NK-92 treated with Interleukin-12 subunit alpha and Interleukin-12 subunit beta, amount 100 ng/mL, for 24 hours (cell line): ENCODE measurements around the gene LRRC23.
"Not testable (repeated sequence)": the region's sequence is repeated elsewhere in the genome, so short reads cannot be mapped to it uniquely, and the experiment has no call there.

Source experiments
- DNase-seq: peaks from one replicate; lab custom pipeline; 2025; lab: John Stamatoyannopoulos, UW

LRRC23 gene, protein sequence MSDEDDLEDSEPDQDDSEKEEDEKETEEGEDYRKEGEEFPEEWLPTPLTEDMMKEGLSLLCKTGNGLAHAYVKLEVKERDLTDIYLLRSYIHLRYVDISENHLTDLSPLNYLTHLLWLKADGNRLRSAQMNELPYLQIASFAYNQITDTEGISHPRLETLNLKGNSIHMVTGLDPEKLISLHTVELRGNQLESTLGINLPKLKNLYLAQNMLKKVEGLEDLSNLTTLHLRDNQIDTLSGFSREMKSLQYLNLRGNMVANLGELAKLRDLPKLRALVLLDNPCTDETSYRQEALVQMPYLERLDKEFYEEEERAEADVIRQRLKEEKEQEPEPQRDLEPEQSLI

DNA sequence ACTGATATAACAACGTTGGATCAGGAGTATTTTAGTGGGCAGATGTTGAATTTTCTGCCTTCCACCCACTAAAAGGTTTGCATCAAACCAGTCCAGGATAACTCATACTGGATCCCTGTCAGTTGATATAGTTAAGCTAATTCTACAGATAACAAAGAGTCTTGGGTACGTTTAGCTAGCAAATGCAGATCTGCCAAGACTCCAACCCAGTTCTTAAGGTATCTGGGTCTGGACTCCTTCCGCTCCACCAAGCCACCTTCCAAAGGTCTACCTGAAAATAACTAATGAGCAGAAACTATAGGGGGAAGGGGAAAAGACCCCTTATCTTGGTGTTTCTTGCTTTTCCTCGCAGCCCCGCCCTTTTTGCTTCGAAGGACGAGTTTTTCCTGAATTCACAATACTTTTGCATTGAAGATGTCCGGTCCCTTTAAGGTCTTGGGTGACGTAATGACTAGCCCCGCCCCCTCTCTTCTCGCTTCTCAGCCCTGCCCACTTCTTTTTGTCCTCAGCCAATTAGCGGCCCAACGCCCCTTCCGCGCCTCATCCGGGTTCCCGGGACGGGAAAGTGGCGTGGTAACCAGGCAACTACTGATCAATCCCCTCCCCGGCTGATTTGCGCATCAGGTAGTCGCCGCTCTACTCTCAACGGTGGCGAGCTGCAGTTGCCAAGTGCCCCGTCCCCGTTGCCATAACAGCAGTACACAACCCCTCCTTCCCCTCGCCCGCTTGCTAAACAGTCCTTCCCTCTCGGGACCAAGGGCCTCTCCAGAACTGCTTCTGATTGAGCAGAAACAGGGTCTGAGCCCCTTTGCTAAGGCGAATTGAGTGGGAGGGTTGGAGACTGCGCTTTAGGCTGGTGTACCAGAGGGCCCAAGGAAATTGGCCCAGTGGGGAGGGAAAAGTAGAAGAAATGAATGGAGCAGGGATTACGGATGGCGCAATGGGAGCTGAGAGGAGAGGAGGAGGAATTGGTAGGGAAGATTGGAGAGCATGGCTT is at the start of gene LRRC23:
Gene LRRC23 (plus strand): TSS at position 543 of the 997 bp plus-strand sequence. CDS start 812 bp downstream, outside the sequence.
- DNase-seq: peak; percentile 80

DNA sequence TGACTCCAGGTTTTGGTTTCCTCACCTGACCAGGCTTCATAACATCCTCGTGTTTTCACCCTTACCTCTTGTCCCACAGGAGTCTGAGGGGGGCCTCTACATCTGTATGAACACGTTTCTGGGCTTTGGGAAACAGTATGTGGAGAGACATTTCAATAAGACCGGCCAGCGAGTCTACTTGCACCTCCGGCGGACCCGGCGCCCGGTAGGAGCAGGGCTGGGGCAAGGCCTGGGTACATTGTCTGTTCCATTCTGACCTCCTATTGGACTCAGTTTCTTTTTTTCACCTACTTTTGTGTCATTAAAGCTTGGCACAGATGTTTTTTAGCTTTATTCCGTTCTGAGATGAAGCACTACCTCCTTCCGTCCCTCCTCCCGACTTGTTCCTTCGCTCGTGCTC is 49.3 kb upstream of the LRRC23 start:
- no peak for DNase-seq

DNA sequence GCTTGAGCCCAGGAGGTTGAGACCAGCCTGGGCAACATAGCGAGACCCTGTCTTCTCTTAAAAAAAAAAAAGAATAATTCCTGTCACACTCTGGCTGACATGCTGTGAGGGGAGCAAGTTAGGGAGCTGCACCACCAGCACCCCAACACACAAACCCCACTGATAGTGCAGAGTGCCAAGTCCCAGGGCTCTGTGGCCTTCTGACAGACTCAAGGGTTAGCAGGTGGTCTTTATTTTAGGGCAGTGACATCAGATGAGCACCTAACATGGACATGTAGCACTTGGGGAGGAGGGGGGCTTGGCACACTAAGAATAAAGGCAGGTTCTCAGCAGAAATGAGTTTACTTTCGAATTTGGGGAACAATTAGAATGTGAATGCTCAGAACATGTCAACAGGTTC is 45.8 kb upstream of the LRRC23 start:
- DNase-seq: no peak

DNA sequence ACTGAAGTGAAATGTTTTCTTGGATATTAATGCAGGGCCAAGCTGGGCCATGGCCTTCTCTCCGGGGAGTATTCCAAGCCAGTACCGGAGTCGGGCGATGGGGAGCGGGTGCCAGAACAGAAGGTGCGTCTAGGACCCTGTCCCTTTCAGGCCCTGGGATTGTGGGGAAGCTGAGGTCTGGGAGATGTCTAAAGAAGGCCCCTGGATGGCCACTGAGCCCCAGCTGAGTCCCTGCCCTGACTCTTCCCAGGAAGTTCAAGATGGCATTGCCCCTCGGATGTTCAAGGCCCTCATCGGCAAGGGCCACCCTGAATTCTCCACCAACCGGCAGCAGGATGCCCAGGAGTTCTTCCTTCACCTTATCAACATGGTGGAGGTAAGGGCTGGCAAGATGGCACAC is 44.5 kb upstream of the LRRC23 start:
- no peak for DNase-seq

DNA sequence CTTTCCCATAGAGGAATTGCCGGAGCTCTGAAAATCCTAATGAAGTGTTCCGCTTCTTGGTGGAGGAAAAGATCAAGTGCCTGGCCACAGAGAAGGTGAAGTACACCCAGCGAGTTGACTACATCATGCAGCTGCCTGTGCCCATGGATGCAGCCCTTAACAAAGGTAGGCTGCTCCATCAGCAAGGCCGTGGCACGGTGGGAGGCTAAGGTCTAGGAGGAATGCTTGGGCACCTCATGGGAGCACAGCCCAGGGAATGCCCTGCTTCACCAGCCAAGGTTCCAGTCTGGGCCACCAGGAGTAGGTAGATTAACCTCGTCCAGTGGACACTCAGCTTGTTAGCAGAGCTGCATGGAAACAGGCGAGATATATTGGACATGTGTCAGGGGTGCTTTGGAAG is 43.7 kb upstream of the LRRC23 start:
- DNase-seq: no peak

DNA sequence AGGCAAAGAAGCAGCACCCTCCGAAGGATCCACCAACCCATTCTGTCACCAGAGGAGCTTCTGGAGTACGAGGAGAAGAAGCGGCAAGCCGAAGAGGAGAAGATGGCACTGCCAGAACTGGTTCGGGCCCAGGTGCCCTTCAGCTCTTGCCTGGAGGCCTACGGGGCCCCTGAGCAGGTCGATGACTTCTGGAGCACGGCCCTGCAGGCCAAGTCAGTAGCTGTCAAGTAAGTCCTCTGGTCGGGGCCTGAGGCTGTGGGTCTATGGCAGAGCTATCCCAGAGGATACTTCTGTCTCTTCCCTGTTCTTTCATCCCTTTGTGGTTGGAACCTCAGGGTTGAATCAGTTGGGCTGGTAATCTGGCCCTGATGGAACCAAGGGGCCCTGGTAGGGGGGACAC is 43.2 kb upstream of the LRRC23 start:
- DNase-seq: no peak

DNA sequence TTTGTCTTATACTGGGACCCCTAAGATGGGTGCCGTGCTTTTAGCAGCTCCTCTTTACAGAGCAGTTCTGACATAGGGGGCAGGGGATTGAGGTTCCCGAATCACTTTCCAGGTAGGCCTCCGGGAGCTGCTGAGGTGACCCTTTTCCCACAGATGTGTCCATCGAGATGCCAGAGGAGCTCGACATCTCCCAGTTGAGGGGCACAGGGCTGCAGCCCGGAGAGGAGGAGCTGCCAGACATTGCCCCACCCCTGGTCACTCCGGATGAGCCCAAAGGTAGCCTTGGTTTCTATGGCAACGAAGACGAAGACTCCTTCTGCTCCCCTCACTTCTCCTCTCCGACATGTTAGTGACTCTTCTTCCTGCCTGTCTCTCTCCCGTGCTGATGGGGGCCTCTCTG is 41.6 kb upstream of the LRRC23 start:
- no peak for DNase-seq

DNA sequence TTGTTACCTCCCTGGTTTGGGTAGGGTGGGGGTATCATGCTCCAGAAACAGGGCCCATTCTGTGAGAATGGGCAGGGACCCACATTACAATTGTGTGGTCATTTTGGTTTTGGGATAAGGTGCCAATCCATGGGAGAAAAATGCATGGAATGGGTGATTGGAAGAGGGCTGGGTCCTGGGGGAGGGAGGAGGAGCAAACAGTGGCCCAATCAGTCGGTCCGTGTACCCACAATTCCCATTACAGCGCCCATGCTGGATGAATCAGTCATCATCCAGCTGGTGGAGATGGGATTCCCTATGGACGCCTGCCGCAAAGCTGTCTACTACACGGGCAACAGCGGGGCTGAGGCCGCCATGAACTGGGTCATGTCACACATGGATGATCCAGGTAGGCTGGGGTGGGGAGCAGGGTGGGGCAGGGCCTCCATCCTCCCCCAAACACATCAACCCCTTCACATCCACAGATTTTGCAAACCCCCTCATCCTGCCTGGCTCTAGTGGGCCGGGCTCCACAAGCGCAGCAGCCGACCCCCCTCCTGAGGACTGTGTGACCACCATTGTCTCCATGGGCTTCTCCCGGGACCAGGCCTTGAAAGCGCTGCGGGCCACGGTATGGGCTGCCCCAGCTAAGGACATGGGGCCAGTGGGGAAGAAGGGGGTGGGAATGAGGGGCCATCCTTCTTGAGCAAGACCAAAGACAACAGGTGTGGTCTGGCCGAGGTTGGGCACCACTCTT is 40.9 kb upstream of the LRRC23 start:
- no peak for DNase-seq

DNA sequence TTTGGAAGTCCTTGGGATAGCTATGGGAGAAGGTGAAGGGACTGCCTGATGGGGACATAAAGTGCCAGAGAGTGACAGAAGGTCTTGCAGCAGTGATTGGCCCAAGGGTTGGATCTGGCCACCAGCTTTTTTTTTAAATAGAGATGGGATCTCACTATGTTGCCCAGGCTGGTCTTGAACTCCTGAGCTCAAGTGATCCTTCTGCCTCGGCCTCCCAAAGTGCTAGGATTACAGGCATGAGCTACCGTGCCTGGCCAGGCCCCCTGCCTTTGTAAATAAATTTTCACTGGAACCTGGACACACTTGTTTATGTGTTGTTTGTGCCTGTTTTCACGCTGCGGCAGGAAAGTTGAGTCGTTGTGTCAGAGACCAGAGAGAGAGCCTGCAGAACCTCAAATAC is 39.3 kb upstream of the LRRC23 start:
- not testable (repeated sequence) for DNase-seq

DNA sequence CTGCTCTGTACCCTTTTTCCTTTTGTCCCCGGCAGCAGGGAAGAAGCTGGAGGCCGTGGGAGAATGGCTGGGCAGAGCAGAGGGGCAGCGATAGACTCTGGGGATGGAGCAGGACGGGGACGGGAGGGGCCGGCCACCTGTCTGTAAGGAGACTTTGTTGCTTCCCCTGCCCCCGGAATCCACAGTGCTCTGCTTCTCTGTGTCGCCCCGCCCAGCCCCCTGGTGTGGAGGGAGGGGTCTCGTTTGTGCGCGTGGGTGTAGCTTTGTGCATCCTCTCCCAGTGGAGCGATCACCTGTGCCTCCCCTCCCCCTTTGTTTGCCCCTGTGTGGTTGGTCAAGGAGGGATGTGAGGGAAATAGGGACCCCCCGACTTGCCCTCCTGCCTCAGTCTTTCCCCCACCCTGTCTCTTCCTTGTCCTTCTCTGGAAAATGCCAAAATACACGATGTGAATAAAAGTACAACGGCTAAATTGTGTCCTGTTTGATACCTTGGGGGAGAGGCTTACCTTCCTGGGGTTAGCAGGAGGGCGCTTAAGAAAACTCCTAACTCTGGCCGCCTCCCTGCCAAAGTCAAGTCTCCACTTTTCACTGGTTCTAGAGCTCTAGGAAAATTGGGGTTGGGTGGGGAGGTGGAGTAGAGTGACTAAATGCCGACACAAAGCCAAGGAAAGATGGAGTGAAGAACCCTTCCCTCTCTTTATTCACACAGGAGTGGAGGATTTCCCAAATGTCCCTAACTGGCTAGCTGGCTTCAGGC is 38.3 kb upstream of the LRRC23 start:
- DNase-seq: no peak

DNA sequence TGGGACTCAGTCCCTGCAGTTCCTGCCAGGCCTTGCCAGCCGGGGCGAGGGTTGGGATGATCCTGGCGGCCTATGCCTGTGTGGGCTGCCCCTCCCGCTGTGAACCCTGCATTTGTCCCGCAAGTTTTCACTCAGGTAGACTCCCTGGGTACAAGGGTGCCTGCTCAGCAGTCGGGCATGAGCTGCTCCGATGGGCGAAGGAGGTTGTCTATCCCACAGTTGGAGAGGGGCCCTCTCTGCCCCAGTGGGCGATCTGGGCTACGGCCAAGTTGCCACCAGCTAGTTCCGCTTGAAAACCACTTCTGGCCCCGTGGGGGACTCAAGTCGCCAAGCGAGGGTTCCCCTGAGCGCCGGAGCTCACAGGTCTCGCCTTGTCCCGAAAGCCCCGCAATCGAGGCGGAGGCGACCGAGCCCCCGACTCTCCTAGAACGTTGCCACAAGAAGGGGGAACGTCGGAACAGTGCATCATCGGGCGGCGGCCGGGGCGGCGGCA is 37.7 kb upstream of the LRRC23 start:
- no peak for DNase-seq

DNA sequence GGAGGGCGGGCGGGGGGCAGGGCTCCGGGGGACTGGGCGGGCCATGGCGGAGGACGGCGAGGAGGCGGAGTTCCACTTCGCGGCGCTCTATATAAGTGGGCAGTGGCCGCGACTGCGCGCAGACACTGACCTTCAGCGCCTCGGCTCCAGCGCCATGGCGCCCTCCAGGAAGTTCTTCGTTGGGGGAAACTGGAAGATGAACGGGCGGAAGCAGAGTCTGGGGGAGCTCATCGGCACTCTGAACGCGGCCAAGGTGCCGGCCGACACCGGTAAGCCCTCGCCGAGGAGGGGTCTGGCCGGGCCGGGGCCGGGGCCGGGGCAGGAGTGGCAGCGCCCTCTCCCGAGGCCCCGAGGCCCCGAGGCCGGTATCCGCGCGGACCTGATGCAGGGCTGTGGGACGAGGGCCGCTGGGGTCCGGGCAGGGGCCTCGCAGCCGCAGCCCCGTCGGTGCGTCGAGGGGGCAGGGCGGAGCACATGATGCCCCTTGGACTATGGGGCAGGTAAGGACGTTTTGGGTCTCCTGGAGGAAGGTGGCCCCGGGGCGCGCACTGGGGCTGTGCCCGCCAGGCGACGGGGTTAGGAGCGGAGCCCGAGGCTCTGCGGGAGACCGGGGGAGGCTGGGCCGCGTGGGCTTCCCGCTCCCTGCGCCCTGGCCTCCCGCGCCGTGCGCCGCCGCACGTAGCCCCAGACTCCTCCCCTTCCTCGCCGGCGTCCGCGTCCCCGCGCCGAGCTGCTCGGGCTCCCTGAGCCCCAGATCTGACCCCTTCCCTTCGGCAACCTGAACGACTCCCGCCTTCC is 37.0 kb upstream of the LRRC23 start, which contains the start of gene TPI1:
Gene TPI1 (plus strand): TSS at position 119 of the 798 bp plus-strand sequence. CDS start 36 bp downstream, at position 155.
- peak; percentile 61 for DNase-seq

DNA sequence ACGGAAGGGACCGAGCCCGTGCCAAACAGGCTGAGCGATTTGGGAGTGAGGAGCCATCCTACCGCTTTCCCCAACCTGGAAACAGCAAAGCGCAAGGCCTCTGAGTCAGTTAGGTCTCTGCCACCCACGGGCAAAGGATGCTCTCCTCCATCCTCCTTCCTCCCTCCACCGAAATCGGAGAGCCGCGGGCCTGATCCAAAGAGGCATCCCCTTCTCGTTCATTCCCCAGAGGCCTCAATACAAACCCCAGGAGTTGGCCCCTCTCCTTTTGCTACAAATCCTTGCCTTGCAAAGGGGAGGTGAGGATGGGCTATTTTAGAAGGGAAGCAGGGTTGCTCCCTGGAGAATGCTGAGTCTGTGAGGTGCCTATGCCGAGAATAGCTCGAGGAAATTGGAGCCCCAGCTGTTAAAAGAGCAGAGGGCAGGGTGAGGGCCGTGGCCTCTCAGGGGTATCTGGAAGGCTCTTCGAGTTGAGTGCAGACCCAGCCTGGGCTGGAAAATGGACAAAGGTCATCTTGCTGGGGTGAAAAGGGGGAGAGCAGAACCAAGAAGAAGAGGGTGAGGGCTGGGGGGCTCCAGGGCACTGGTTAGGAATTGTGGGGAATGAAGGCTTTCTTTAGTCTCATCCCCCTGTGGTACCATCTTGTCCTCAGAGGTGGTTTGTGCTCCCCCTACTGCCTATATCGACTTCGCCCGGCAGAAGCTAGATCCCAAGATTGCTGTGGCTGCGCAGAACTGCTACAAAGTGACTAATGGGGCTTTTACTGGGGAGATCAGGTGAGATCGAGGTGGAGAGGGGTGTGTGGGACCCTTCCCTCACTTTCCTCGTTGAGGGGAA is 36.2 kb upstream of the LRRC23 start:
- no peak for DNase-seq

DNA sequence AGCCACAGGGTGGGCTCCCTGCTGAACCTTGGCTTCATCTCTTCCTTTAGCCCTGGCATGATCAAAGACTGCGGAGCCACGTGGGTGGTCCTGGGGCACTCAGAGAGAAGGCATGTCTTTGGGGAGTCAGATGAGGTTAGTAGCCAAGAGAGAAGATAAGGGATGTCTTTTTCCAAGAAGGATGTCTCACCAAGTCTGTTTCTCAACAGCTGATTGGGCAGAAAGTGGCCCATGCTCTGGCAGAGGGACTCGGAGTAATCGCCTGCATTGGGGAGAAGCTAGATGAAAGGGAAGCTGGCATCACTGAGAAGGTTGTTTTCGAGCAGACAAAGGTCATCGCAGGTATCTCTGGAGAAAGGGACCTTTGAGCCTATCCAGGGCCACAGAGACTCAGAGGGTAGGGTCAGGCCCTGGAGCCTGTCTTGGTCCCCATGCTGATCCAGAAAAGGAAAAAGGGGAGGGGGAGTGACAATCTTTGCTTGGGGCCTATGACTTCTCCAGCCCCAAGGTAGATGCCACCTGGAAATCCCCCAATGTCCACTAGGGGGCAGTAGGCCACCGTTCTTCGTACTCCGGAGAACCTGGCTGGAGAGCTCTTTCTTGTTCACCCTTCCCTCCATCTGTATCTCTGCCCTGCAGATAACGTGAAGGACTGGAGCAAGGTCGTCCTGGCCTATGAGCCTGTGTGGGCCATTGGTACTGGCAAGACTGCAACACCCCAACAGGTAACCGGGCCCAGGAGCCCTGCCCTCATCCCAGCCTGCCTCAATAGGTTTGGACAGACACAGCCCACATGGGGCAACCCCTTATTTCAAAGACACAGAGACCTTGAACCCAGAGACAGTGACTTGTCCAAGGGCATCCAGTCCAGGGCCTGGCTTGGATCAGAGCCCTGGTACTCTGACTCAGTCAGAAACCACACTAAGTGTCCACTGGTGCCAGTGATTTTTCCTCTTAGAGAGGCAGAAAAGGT is 35.3 kb upstream of the LRRC23 start:
- no peak for DNase-seq

DNA sequence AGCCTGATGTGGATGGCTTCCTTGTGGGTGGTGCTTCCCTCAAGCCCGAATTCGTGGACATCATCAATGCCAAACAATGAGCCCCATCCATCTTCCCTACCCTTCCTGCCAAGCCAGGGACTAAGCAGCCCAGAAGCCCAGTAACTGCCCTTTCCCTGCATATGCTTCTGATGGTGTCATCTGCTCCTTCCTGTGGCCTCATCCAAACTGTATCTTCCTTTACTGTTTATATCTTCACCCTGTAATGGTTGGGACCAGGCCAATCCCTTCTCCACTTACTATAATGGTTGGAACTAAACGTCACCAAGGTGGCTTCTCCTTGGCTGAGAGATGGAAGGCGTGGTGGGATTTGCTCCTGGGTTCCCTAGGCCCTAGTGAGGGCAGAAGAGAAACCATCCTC is 34.3 kb upstream of the LRRC23 start:
- DNase-seq: not testable (repeated sequence)

DNA sequence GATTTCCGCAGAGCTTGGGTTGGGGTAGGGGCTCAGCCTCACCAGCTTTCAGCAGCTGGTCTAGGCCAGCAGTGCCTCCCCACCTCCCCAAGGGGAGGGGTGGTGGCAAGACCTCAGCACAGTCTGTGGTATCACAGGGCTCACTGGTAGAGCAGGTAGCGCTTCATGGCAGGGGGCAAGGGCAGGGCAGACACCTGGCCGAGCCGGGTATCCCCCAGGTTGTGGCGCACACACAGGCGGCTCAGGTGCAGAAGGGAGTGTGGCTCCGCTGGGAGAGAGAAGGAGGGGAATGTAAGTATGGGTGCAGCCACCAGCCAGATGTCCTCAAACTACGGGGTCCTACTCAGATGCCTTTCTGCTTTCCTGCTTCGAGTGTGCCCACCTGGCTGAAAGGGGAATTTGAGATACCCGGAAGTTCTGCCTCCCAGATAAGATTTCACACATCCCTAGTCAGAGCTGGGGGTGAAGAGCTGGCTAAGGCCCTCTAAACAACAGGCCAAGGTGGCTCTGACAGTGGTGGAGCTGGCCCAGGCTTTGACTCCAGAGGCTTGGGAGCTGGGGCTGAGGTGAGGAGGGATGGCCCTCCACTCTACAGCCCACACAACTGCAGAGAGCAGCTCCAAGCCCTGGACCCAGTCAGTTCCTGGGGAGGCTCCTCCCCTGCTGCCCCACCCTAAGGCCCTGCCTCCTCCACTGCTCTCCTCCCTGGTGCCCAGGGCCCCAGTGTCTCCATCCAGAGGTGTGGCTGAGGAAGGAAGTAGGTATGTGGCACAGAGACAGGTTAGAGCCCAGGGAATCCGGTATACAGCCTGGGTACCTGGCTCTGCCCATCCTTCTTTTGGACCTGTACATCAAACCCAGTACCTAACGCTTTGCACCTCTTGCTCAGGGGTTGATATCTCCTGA is 33.3 kb upstream of the LRRC23 start:
- no peak for DNase-seq
